Measurements from ENCODE around the gene CFAP206. TPM values are rescaled to one million over a fixed set of nuclear protein-coding genes. Genes with fewer than 3 reads are reported as not detected.

CFAP206 gene
- total and polyA plus RNA-seq, 2 experiments from 2014 or later, result not detected

DNA sequence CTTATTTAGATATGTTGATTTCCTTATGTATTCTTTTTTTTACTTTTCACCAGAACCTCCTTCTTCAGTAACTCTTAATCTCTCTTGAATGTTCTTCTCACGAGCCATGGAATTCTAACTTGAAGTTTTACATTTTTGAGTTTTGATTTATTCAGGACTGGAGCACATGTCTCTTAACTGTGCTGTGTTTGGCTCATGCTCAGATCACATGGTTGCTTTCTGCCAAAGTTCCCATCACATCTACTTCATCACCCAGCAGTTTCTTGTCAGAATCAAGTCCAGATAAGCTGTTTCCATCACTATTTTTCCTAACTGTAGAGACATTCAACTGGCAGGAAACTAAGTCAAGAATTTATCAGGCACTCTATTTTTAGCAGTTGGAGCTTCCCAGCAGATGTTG is 96.7 kb downstream of the CFAP206 start:
- no peaks in the 10 kb centered on the region for H3K79me2 ChIP-seq (replicated peaks; ENCODE audit: insufficient read depth)
- H3K9me2 ChIP-seq (ENCODE audit: insufficient read depth), result no peaks in the 10 kb centered on the region
- no peaks in the 10 kb centered on the region for H3K27me3 ChIP-seq (ENCODE audit: insufficient read depth)
- Mint-ChIP-seq H3K9me3 (no peaks in the 10 kb centered on the region), H3K27me3 (ENCODE audit: insufficient read depth, low read depth, poor library complexity) (no peaks in the 10 kb centered on the region), H3K4me1 (no peaks in the 10 kb centered on the region), H3K27ac (no peak overlapping the region), H3K4me3 (no peak overlapping the region), H3K36me3 (ENCODE audit: low read depth) (no peaks in the 10 kb centered on the region)
- no peak overlapping the region for H3K4me3 ChIP-seq
- no peak overlapping the region for H2AFZ ChIP-seq
- no peaks in the 10 kb centered on the region for H4K20me1 ChIP-seq (replicated peaks; ENCODE audit: insufficient read depth)
- no peaks in the 10 kb centered on the region for H3K36me3 ChIP-seq (ENCODE audit: insufficient read depth)
- no peak for DNase-seq (ENCODE audit: low spot score)
- H3F3A ChIP-seq (replicated peaks; ENCODE audit: low read depth), result no peaks in the 10 kb centered on the region
- ATAC-seq, result no peak
- peaks cover 4% of the 10 kb centered on the region; the same call in 1 of the 2 replicates for H3K4me1 ChIP-seq (ENCODE audit: insufficient read depth)
- H3K4me2 ChIP-seq, result no peak overlapping the region
- TF ChIP-seq JUNB (IDR thresholded peaks at IDR 0.05; ENCODE audit: unreplicated experiment) (no peak), REST (IDR thresholded peaks at IDR 0.05; ENCODE audit: unreplicated experiment) (no peak), EZH2 (IDR thresholded peaks at IDR 0.05; ENCODE audit: low read depth, unreplicated experiment) (no peak)
- TF ChIP-seq, protein P1, sequence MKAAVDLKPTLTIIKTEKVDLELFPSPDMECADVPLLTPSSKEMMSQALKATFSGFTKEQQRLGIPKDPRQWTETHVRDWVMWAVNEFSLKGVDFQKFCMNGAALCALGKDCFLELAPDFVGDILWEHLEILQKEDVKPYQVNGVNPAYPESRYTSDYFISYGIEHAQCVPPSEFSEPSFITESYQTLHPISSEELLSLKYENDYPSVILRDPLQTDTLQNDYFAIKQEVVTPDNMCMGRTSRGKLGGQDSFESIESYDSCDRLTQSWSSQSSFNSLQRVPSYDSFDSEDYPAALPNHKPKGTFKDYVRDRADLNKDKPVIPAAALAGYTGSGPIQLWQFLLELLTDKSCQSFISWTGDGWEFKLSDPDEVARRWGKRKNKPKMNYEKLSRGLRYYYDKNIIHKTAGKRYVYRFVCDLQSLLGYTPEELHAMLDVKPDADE (IDR thresholded peaks at IDR 0.05), result no peak
- H3K27ac ChIP-seq (ENCODE audit: low read depth), result no peak overlapping the region

Small RNA genes lying within 50 kb of the gene (small RNA-seq; reads per million reads assigned to genes)
- not detected for gene AL049697.2 (ENCODE audit: low replicate concordance)
- gene RNU6-444P (ENCODE audit: low replicate concordance), result not detected

Other genes with a start within 250 kb of the CFAP206 start
- 8.9 and 11.4 TPM in 2 replicates for gene SMIM8, start 85.4 kb upstream of the CFAP206 start, total RNA-seq (2014; rRNA removed; shearing (Covaris generic))
- gene SMIM8, start 85.4 kb upstream of the CFAP206 start, polyA plus RNA-seq (2016; fragmentation: Nextera tagmentation; extraction: Ambion mirVana), result 23.5 and 27.8 TPM in 2 replicates
- 2.1 and 2.7 TPM in 2 replicates for gene GJB7, start 78.7 kb upstream of the CFAP206 start, total RNA-seq (2014; rRNA removed; shearing (Covaris generic))
- 2.3 and 2.8 TPM in 2 replicates for gene GJB7, start 78.7 kb upstream of the CFAP206 start, polyA plus RNA-seq (2016; fragmentation: Nextera tagmentation; extraction: Ambion mirVana)
- 2.3 and 3.1 TPM in 2 replicates for gene C6orf163, start 63.2 kb upstream of the CFAP206 start, total RNA-seq (2014; rRNA removed; shearing (Covaris generic))
- 4.1 and 5.4 TPM in 2 replicates for gene C6orf163, start 63.2 kb upstream of the CFAP206 start, polyA plus RNA-seq (2016; fragmentation: Nextera tagmentation; extraction: Ambion mirVana)
- 11.1 and 11.8 TPM in 2 replicates for gene SLC35A1, start 65.0 kb downstream of the CFAP206 start, total RNA-seq (2014; rRNA removed; shearing (Covaris generic))
- 13.6 and 15.1 TPM in 2 replicates for gene SLC35A1, start 65.0 kb downstream of the CFAP206 start, polyA plus RNA-seq (2016; fragmentation: Nextera tagmentation; extraction: Ambion mirVana)
- 29.6 and 31.8 TPM in 2 replicates for gene RARS2, start 182.0 kb downstream of the CFAP206 start, total RNA-seq (2014; rRNA removed; shearing (Covaris generic))
- gene RARS2, start 182.0 kb downstream of the CFAP206 start, polyA plus RNA-seq (2016; fragmentation: Nextera tagmentation; extraction: Ambion mirVana), result 33.9 and 38.5 TPM in 2 replicates
- gene ORC3, start 182.2 kb downstream of the CFAP206 start, total RNA-seq (2014; rRNA removed; shearing (Covaris generic)), result 53.1 and 64.9 TPM in 2 replicates
- 78.4 and 80.7 TPM in 2 replicates for gene ORC3, start 182.2 kb downstream of the CFAP206 start, polyA plus RNA-seq (2016; fragmentation: Nextera tagmentation; extraction: Ambion mirVana)